IMR-90 (cell line): Measurements from ENCODE around the gene ADGRB3. TPM values are rescaled to one million over a fixed set of nuclear protein-coding genes. Genes with fewer than 3 reads are reported as not detected.

Source experiments
- ATAC-seq: fragments of 200-7000 bp; cut with Tn5 transposase; 2 replicates; pipeline ENCODE4 v1.9.1; 2020; ENCODE audit warnings: low read depth, mild to moderate bottlenecking, moderate library complexity
- BruUV-seq: library from RNA; stranded (reverse); fragments of 400-500 nt; replicated peaks from 2 replicates; lab custom pipeline; 2021; lab: Mats Ljungman, UMichigan
- CTCF ChIA-PET: fragments of 300-600 bp; formaldehyde crosslinking; extraction: SDS; loops from one replicate; lab custom pipeline; 2021; ENCODE audit warnings: antibody characterized with exemption; lab: Yijun Ruan, JAX
- POLR2A ChIA-PET: fragments of 300-600 bp; sonication (Branson Sonifier 250); formaldehyde crosslinking; loops from one replicate; lab custom pipeline; 2022; ENCODE audit warnings: antibody characterized with exemption; ENCODE audit not compliant: unreplicated experiment; lab: Charles Lee
- DNase-seq: peaks from one replicate; pipeline ENCODE4 v3.0.0; 2013
- H2AFZ ChIP-seq: replicated peaks from 2 replicates; pipeline ENCODE3; 2013; ENCODE audit warnings: low read length, mild to moderate bottlenecking; ENCODE audit not compliant: poor library complexity
- H2AK5ac ChIP-seq: 2 replicates; pipeline ENCODE4 v1.6.1; 2013; ENCODE audit warnings: low read depth, low read length, inconsistent platforms
- H2AK9ac ChIP-seq: replicated peaks from 2 replicates; pipeline ENCODE3; 2013; ENCODE audit warnings: mild to moderate bottlenecking, low read depth, low read length, moderate library complexity; ENCODE audit not compliant: poor library complexity
- H2BK120ac ChIP-seq: 2 replicates; pipeline ENCODE4 v1.6.1; 2013; ENCODE audit warnings: low read depth, low read length, inconsistent platforms
- H2BK15ac ChIP-seq: 3 replicates; pipeline ENCODE4 v1.6.1; 2013; ENCODE audit warnings: low read depth, low read length, inconsistent platforms
- H2BK20ac ChIP-seq: 2 replicates; pipeline ENCODE4 v1.6.1; 2013; ENCODE audit warnings: low read depth, mild to moderate bottlenecking, inconsistent platforms, low read length, moderate library complexity
- H2BK5ac ChIP-seq: 2 replicates; pipeline ENCODE4 v1.6.1; 2013; ENCODE audit warnings: mild to moderate bottlenecking, low read depth, low read length, inconsistent platforms; ENCODE audit not compliant: poor library complexity, severe bottlenecking
- H3K14ac ChIP-seq: replicated peaks from 2 replicates; pipeline ENCODE4 v1.6.1; 2013; ENCODE audit warnings: low read depth, low read length, inconsistent platforms
- H3K18ac ChIP-seq: 2 replicates; pipeline ENCODE4 v1.6.1; 2013; ENCODE audit warnings: low read depth, low read length, control low read depth
- H3K23ac ChIP-seq: 2 replicates; pipeline ENCODE4 v1.6.1; 2013; ENCODE audit warnings: low read depth, low read length, inconsistent platforms
- H3K27ac ChIP-seq: 2 replicates; pipeline ENCODE4 v1.5.1; 2013; ENCODE audit warnings: mild to moderate bottlenecking, control low read depth, low read length; ENCODE audit not compliant: insufficient read depth
- H3K27me3 ChIP-seq: 2 replicates; pipeline ENCODE4 v1.6.1; 2013; ENCODE audit warnings: low read length; ENCODE audit not compliant: control insufficient read depth, insufficient read depth
- H3K36me3 ChIP-seq: 2 replicates; pipeline ENCODE4 v1.6.1; 2013; ENCODE audit warnings: low read length, mixed read lengths; ENCODE audit not compliant: control insufficient read depth, insufficient read depth
- H3K4ac ChIP-seq: 2 replicates; pipeline ENCODE4 v1.6.1; 2013; ENCODE audit warnings: low read depth, low read length, inconsistent platforms
- H3K4me1 ChIP-seq: 2 replicates; pipeline ENCODE4 v1.6.1; 2013; ENCODE audit warnings: low read length, mixed read lengths; ENCODE audit not compliant: control insufficient read depth, insufficient read depth
- H3K4me2 ChIP-seq: 2 replicates; pipeline ENCODE4 v1.6.1; 2013; ENCODE audit warnings: low read depth, mild to moderate bottlenecking, control low read depth, low read length, moderate library complexity
- H3K4me3 ChIP-seq: 2 replicates; pipeline ENCODE4 v1.5.1; 2013; ENCODE audit warnings: low read depth, mild to moderate bottlenecking, control low read depth, low read length, moderate library complexity; ENCODE audit not compliant: insufficient read depth
- H3K56ac ChIP-seq: 2 replicates; pipeline ENCODE4 v1.6.1; 2013; ENCODE audit warnings: low read length, inconsistent platforms; ENCODE audit not compliant: insufficient read depth; ENCODE audit errors: extremely low read depth
- H3K79me1 ChIP-seq, 2 experiments: 2 replicates each; pipeline ENCODE4 v1.6.1; 2013; ENCODE audit warnings: low read length in 2 of 2, inconsistent platforms in 1 of 2, low read depth in 1 of 2
- H3K9ac ChIP-seq: 2 replicates; pipeline ENCODE4 v1.6.1; 2013; ENCODE audit warnings: low read depth, low read length, control low read depth
- H3K9me1 ChIP-seq: 2 replicates; pipeline ENCODE4 v1.6.1; 2013; ENCODE audit warnings: low read length, inconsistent platforms; ENCODE audit not compliant: insufficient read depth
- H3K9me3 ChIP-seq: 2 replicates; pipeline ENCODE4 v1.6.1; 2013; ENCODE audit warnings: low read length; ENCODE audit not compliant: control insufficient read depth, insufficient read depth
- H4K20me1 ChIP-seq: 2 replicates; pipeline ENCODE4 v1.6.1; 2013; ENCODE audit warnings: low read length, inconsistent platforms; ENCODE audit not compliant: insufficient read depth
- H4K5ac ChIP-seq: 2 replicates; pipeline ENCODE4 v1.6.1; 2013; ENCODE audit warnings: mild to moderate bottlenecking, low read depth, low read length, control low read depth
- H4K8ac ChIP-seq, 2 experiments: 2 replicates each; pipeline ENCODE4 v1.6.1; 2013; ENCODE audit warnings: low read depth in 2 of 2, low read length in 2 of 2, control low read depth in 1 of 2, inconsistent platforms in 1 of 2
- H4K91ac ChIP-seq: 2 replicates; pipeline ENCODE4 v1.6.1; 2013; ENCODE audit warnings: low read depth, low read length, inconsistent platforms; ENCODE audit not compliant: insufficient read depth
- BHLHE40 ChIP-seq: fragments of 150-350 bp; IDR thresholded peaks from 2 replicates; pipeline ENCODE4 v1.6.1; 2016; ENCODE audit warnings: mild to moderate bottlenecking, low read depth, low read length
- CEBPB ChIP-seq: IDR thresholded peaks from 2 replicates; pipeline ENCODE4 v1.6.1; 2012; ENCODE audit warnings: low read depth, low read length, improper control_type of control experiment
- CHD1 ChIP-seq: IDR thresholded peaks from 2 replicates; pipeline ENCODE4 v1.6.1; 2012; ENCODE audit warnings: low read depth, low read length, improper control_type of control experiment
- FOS ChIP-seq: fragments of 150-350 bp; IDR thresholded peaks from 2 replicates; pipeline ENCODE4 v1.6.1; 2016; ENCODE audit warnings: low read depth, low read length
- MAFK ChIP-seq: IDR thresholded peaks from 2 replicates; pipeline ENCODE4 v1.6.1; 2012; ENCODE audit warnings: low read depth, low read length, improper control_type of control experiment
- MAZ ChIP-seq: IDR thresholded peaks from 2 replicates; pipeline ENCODE4 v1.6.1; 2012; ENCODE audit warnings: low read depth, mild to moderate bottlenecking, low read length, improper control_type of control experiment, moderate library complexity, borderline replicate concordance
- MXI1 ChIP-seq: IDR thresholded peaks from 2 replicates; pipeline ENCODE4 v1.6.1; 2012; ENCODE audit warnings: low read depth, mild to moderate bottlenecking, low read length, moderate library complexity, borderline replicate concordance
- NFE2L2 ChIP-seq: fragments of 150-350 bp; IDR thresholded peaks from 2 replicates; pipeline ENCODE4 v1.6.1; 2016; ENCODE audit warnings: low read depth, mild to moderate bottlenecking, low read length
- POLR2A ChIP-seq: IDR thresholded peaks from 2 replicates; pipeline ENCODE4 v1.6.1; 2012; ENCODE audit warnings: mild to moderate bottlenecking, low read depth, low read length
- RAD21 ChIP-seq: IDR thresholded peaks from 2 replicates; pipeline ENCODE4 v1.6.1; 2012; ENCODE audit warnings: low read length, improper control_type of control experiment
- RCOR1 ChIP-seq: IDR thresholded peaks from 2 replicates; pipeline ENCODE4 v1.6.1; 2012; ENCODE audit warnings: mild to moderate bottlenecking, low read length, improper control_type of control experiment; ENCODE audit not compliant: insufficient replicate concordance
- RFX5 ChIP-seq: IDR thresholded peaks from 2 replicates; pipeline ENCODE4 v1.8.0; 2012; ENCODE audit warnings: low read depth, mild to moderate bottlenecking, low read length, moderate library complexity
- SMC3 ChIP-seq: fragments of 150-350 bp; IDR thresholded peaks from 2 replicates; pipeline ENCODE4 v1.6.1; 2016; ENCODE audit warnings: low read depth, mild to moderate bottlenecking, antibody characterized with exemption, low read length, moderate library complexity
- USF2 ChIP-seq: fragments of 150-350 bp; IDR thresholded peaks from 2 replicates; pipeline ENCODE4 v1.6.1; 2017; ENCODE audit warnings: mild to moderate bottlenecking, antibody characterized with exemption, low read length, low read depth
- WGBS, 2 experiments: methylation state at CpG; one replicate each; pipeline versions ENCODE4 v1.1.5 to v1.1.7; 2013; ENCODE audit warnings: missing lambda C conversion rate in 2 of 2; ENCODE audit not compliant: insufficient read length in 1 of 2; ENCODE audit errors: extremely low coverage in 2 of 2; 5-methylcytosine and 5-hydroxymethylcytosine counted together
- dilution Hi-C: fragments of 300-500 bp; cut with HindIII; formaldehyde crosslinking; loops from one replicate; pipeline ENCODE4 v1.14.3; 2018; ENCODE audit warnings: low sequenced_read_pairs; ENCODE audit not compliant: unreplicated experiment
- in situ Hi-C: fragments of 300-500 bp; cut with MboI; formaldehyde crosslinking; loops from 3 replicates; pipeline ENCODE4 v1.14.3; 2019; ENCODE audit warnings: low sequenced_read_pairs, inconsistent platforms, mixed read lengths
- intact Hi-C: fragments of 100-400 bp; cut with micrococcal nuclease; formaldehyde crosslinking; loops from 2 replicates; pipeline ENCODE4 v1.10.0; 2022
- polyA plus RNA-seq, 3 experiments: library from polyadenylated mRNA; depleted of rRNA; stranded (reverse); fragments of >200 nt; gene quantifications; 2 replicates each; pipeline ENCODE4 v1.2.3, GENCODE V29; 2012; ENCODE audit warnings: low replicate concordance in 1 of 3
- total RNA-seq: library from RNA; depleted of rRNA; stranded (reverse); fragments of >200 nt; gene quantifications from 2 replicates; pipeline ENCODE4 v1.2.3, GENCODE V29; 2012
- TF ChIP-seq, protein P1 (sequence below): fragments of 150-350 bp; IDR thresholded peaks from 2 replicates; pipeline ENCODE4 v1.6.1; 2016; ENCODE audit warnings: low read depth, mild to moderate bottlenecking, low read length, moderate library complexity, borderline replicate concordance
- TF ChIP-seq, protein P2 (sequence below): conservative IDR thresholded peaks from 2 replicates; pipeline ENCODE4 v1.5.1; 2012; ENCODE audit warnings: mild to moderate bottlenecking, low read depth, low read length, improper control_type of control experiment

ADGRB3 gene
- total and polyA plus RNA-seq, 2 of the 4 experiments (the other 2 are of a cell fraction): not detected

DNA sequence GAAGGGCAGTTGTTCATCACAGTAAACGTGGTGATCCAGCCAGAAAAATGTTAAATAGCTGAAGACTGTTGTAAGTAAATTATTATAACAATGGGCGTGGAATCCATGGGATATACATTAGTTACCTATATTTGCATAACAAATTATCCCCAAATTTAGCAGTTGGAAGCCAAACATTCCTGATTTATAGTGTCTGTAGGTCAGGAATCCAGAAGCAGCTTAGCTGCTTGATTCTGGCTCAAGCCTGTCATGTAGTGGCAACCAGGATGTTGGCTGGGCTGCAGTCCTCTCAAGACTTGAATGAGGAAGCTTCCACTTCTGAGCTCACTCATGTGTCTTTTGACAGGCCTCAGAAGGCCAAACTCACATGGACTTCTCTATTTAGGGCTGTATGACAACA lies 6.9 kb upstream of the ADGRB3 start:
- no peak overlapping the region for H2BK15ac ChIP-seq
- no peak overlapping the region for H2AK5ac ChIP-seq
- H3K56ac ChIP-seq: no peak overlapping the region
- H4K91ac ChIP-seq: no peak overlapping the region
- TF ChIP-seq RAD21: no peak
- TF ChIP-seq, protein P1, sequence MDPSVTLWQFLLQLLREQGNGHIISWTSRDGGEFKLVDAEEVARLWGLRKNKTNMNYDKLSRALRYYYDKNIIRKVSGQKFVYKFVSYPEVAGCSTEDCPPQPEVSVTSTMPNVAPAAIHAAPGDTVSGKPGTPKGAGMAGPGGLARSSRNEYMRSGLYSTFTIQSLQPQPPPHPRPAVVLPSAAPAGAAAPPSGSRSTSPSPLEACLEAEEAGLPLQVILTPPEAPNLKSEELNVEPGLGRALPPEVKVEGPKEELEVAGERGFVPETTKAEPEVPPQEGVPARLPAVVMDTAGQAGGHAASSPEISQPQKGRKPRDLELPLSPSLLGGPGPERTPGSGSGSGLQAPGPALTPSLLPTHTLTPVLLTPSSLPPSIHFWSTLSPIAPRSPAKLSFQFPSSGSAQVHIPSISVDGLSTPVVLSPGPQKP: no peak
- TF ChIP-seq RFX5: no peak
- TF ChIP-seq FOS: no peak
- no peak for TF ChIP-seq CEBPB
- TF ChIP-seq SMC3: no peak
- TF ChIP-seq NFE2L2: no peak
- TF ChIP-seq USF2: no peak
- TF ChIP-seq MAZ: no peak
- TF ChIP-seq MXI1: no peak
- no peak for TF ChIP-seq MAFK
- TF ChIP-seq BHLHE40: no peak
- TF ChIP-seq POLR2A: no peak
- TF ChIP-seq RCOR1: no peak
- TF ChIP-seq, protein P2, sequence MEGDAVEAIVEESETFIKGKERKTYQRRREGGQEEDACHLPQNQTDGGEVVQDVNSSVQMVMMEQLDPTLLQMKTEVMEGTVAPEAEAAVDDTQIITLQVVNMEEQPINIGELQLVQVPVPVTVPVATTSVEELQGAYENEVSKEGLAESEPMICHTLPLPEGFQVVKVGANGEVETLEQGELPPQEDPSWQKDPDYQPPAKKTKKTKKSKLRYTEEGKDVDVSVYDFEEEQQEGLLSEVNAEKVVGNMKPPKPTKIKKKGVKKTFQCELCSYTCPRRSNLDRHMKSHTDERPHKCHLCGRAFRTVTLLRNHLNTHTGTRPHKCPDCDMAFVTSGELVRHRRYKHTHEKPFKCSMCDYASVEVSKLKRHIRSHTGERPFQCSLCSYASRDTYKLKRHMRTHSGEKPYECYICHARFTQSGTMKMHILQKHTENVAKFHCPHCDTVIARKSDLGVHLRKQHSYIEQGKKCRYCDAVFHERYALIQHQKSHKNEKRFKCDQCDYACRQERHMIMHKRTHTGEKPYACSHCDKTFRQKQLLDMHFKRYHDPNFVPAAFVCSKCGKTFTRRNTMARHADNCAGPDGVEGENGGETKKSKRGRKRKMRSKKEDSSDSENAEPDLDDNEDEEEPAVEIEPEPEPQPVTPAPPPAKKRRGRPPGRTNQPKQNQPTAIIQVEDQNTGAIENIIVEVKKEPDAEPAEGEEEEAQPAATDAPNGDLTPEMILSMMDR: no peak
- no peak for TF ChIP-seq CHD1
- no peak overlapping the region for H2AFZ ChIP-seq
- H2AK9ac ChIP-seq: no peak overlapping the region
- no peaks in the 10 kb centered on the region for H3K4me1 ChIP-seq
- no TSS peak for BruUV-seq
- H3K9ac ChIP-seq: no peak overlapping the region
- no peaks in the 10 kb centered on the region for H3K27me3 ChIP-seq
- no peak overlapping the region for H3K14ac ChIP-seq
- no peak overlapping the region for H3K4me2 ChIP-seq
- no peak for ATAC-seq
- no peak overlapping the region for H2BK5ac ChIP-seq
- intact Hi-C loops (no loop called here), dilution Hi-C loops (no loop called here), in situ Hi-C loops (loop anchor here (25.0 kb wide), 1 partner anchor 334 kb away; no protein-coding TSS in a partner anchor)
- H3K79me1 ChIP-seq: no peaks in the 10 kb centered on the region
- H4K8ac ChIP-seq: no peak overlapping the region
- no peak overlapping the region for H2BK120ac ChIP-seq
- no peak overlapping the region for H3K4me3 ChIP-seq
- H3K36me3 ChIP-seq: no peaks in the 10 kb centered on the region
- no peak overlapping the region for H3K4ac ChIP-seq
- ChIA-PET POLR2A (no interaction called here), CTCF (no interaction called here)
- DNase-seq: no peak
- no peaks in the 10 kb centered on the region for H3K9me1 ChIP-seq
- H3K23ac ChIP-seq: no peak overlapping the region
- no peak overlapping the region for H2BK20ac ChIP-seq
- WGBS, 2 experiments: no CpG with 5 or more reads among the region's 2 CpGs
- no peak overlapping the region for H3K27ac ChIP-seq
- H3K9me3 ChIP-seq: no peaks in the 10 kb centered on the region
- no peak overlapping the region for H3K18ac ChIP-seq
- no peak overlapping the region for H4K5ac ChIP-seq
- H4K20me1 ChIP-seq: no peaks in the 10 kb centered on the region
